ENCODE measurements around the gene DACT2.
"Not testable (repeated sequence)": the region's sequence is repeated elsewhere in the genome, so short reads cannot be mapped to it uniquely, and the experiment has no call there.

The DACT2 gene

DNA sequence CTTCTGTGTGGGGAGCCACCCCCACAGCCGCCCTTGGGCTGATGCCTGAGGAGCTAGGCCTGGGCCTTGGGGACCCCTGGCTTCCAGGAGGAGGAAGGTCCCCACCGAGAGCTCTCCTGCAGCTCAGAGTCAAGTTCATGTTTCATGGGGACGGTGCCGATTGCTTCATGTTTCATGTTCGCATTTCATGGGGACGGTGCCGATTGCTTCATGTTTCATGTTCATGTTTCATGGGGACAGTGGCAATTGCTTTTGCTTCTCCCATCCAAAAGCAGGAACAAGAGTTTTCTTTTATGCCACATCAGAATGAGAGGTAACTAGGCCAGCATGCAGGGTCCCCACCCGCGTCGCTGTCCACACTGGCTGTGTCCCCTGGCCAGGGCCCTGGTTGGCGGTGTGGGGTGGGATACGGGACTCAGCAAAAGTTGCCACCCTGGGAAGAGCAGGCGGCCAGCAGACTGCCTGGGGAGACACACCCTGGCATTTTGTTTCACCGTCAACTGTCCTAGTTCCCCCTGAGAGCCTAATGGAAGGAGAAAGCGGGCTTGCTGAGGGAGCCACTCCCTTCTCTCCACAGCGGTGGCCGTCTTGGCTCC lies 46.0 kb downstream of the DACT2 start:
- no peak overlapping the region for H3K4me3 ChIP-seq (ENCODE audit: low read depth, low read length)
- no peak for DNase-seq (ENCODE audit: low read depth)
- TF ChIP-seq, protein P1, sequence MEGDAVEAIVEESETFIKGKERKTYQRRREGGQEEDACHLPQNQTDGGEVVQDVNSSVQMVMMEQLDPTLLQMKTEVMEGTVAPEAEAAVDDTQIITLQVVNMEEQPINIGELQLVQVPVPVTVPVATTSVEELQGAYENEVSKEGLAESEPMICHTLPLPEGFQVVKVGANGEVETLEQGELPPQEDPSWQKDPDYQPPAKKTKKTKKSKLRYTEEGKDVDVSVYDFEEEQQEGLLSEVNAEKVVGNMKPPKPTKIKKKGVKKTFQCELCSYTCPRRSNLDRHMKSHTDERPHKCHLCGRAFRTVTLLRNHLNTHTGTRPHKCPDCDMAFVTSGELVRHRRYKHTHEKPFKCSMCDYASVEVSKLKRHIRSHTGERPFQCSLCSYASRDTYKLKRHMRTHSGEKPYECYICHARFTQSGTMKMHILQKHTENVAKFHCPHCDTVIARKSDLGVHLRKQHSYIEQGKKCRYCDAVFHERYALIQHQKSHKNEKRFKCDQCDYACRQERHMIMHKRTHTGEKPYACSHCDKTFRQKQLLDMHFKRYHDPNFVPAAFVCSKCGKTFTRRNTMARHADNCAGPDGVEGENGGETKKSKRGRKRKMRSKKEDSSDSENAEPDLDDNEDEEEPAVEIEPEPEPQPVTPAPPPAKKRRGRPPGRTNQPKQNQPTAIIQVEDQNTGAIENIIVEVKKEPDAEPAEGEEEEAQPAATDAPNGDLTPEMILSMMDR (IDR thresholded peaks at IDR 0.05; ENCODE audit: control insufficient read depth, extremely low read depth, insufficient read depth) = no peak

GRCh38 chr6:168272415-168273325 lies 46.9 kb downstream of the DACT2 start:
- no peak for DNase-seq (ENCODE audit: low read depth)
- TF ChIP-seq, protein P1 (IDR thresholded peaks at IDR 0.05; ENCODE audit: control insufficient read depth, extremely low read depth, insufficient read depth) = no peak
- no peak overlapping the region for H3K4me3 ChIP-seq (ENCODE audit: low read depth, low read length)

DNA sequence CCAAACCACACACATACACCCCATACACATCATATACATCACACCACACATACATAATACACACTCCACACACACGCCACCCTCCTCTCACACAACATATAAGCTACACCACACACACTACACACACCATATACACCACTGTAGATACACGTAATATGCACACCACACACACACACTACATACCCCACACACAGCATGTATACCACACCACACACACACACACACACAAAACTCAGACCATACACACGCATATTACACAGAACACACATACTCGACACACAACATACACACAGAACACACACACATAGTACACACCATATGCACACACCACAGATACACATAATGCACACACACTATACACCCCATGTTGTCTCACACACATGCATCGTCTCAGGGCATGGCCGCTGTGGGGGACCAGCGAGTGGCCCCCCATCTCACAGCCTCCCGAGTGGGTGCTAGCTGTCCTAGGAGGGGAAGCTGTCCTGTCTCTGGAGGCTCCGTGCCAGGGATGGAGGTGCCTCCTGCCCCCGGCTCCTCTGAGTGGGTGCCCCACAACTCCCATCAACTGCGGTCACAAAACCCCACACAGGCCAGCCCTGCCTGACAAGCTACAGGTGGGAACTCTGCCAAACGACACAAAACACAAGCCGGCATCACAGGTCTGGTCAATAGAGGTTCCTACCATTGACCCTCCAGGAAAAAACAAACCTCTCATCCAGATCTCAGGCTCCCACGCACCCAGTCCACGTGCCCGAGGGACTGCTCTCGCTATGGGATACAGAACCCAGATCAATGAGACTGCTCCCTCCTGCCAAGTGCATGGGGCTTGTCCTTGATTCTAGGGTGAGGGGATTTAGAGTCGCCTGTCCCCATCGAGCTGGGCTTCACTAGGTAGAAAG lies 49.1 kb downstream of the DACT2 start:
- H3K4me3 ChIP-seq (ENCODE audit: low read depth, low read length) = no peak overlapping the region
- no peak for DNase-seq (ENCODE audit: low read depth)
- TF ChIP-seq, protein P1 (IDR thresholded peaks at IDR 0.05; ENCODE audit: control insufficient read depth, extremely low read depth, insufficient read depth) = no peak

DNA sequence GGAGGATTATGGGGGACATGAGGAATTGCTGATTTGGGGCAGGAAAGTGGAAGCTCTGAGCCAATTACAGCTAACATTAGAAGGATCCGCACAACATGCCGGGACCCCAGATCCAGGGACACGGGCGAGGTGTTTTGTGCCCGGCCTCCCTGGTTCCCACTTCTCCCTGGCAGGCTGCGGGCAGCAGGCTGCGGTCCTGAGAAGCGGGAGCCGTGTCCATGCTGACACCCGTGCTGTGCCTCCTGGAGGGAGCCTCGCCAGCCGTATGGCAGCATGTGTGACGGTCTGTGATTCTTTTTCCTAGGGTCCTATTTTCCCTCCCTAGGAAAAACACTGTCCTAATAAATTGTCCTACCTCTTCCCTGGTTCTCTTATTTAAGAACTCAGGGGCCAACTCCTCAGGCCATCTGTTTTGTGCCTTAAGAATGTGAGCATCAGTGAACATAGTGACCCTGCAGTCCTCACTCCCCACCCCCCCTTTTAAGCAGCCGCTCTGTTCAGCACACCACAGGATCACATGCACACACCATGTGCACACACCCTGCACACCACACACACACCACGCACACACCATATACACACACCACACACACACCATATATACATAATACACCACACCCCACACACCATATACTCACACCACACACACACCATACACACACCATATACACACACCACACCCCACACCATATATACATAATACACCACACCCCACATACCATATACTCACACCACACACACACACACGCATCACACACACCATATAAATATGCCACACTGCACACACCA lies 49.9 kb downstream of the DACT2 start:
- no peak overlapping the region for H3K4me3 ChIP-seq (ENCODE audit: low read depth, low read length)
- TF ChIP-seq, protein P1 (IDR thresholded peaks at IDR 0.05; ENCODE audit: control insufficient read depth, extremely low read depth, insufficient read depth) = no peak
- no peak for DNase-seq (ENCODE audit: low read depth)

GRCh38 chr6:168268755-168269154 lies 50.8 kb downstream of the DACT2 start:
- DNase-seq (ENCODE audit: low read depth) = no peak
- TF ChIP-seq, protein P1 (IDR thresholded peaks at IDR 0.05; ENCODE audit: control insufficient read depth, extremely low read depth, insufficient read depth) = no peak

DNA sequence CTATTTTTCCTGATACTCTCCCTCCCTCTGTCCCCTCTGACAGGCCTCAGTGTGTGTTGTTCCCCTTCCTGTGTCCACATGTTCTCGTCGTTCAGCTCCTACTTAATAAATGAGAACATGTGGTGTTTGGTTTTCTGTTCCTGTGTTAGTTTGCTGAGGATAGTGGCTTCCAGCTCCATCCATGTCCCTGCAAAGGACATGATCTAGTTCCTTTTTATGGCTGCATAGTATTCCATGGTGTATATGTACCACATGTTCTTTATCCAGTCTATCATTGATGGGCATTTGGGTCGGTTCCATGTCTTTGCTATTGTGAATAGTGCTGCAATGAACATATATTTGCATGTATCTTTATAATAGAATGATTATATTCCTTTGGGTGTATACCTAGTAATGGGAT lies 51.8 kb downstream of the DACT2 start:
- DNase-seq (ENCODE audit: low read depth); H3K4me3 ChIP-seq (ENCODE audit: low read depth, low read length): not testable (repeated sequence)

More at GRCh38 chr6:168268755-168269154, 50.8 kb downstream of the DACT2 start:
- no peak overlapping the region for H3K4me3 ChIP-seq (ENCODE audit: low read depth, low read length)

Data from LNCaP clone FGC (cell line).